A549 (cell line): ENCODE measurements around the gene TAOK3. TPM values are rescaled to one million over a fixed set of nuclear protein-coding genes. Genes with fewer than 3 reads are reported as not detected.

Experiments used
- ATAC-seq, 2 experiments: fragments of 200-7000 bp in 1 of 2; fragments of >200 bp in 1 of 2; cut with Nextera tagmentation in 1 of 2; cut with Tn5 transposase in 1 of 2; 3 replicates each; pipeline versions ENCODE4 v1.8.0 to v1.9.1; 2018 to 2020; ENCODE audit warnings: mild to moderate bottlenecking in 1 of 2, moderate library complexity in 1 of 2
- CTCF ChIA-PET: fragments of 300-600 bp; sonication (Branson Sonifier 250); formaldehyde crosslinking; extraction: SDS; loops from one replicate; lab custom pipeline; 2021; ENCODE audit warnings: antibody characterized with exemption, inconsistent platforms; lab: Yijun Ruan, JAX
- POLR2A ChIA-PET: fragments of 350-600 bp; formaldehyde crosslinking; extraction: SDS; loops from one replicate; lab custom pipeline; 2021; ENCODE audit warnings: antibody characterized with exemption, inconsistent platforms; lab: Yijun Ruan, JAX
- DNase-seq, 2 experiments: peaks; one replicate each; pipeline versions ENCODE4 v3.0.0 to v3.0.0-alpha.2; 2011 to 2016; ENCODE audit warnings: low read depth in 1 of 2, low spot score in 1 of 2
- FAIRE-seq: peaks from 2 replicates; lab custom pipeline; 2011; peaks lifted over from hg19 to GRCh38; lab: Jason Lieb, UNC
- H3K27ac ChIP-seq, 2 experiments: fragments of >200 bp; sonication (Bioruptor Twin); formaldehyde crosslinking; 3 replicates each; pipeline ENCODE4 v1.5.1; 2016 to 2017
- H3K4me1 ChIP-seq: fragments of >200 bp; sonication (Bioruptor Twin); formaldehyde crosslinking; 3 replicates; pipeline ENCODE4 v1.6.1; 2016
- H3K4me2 ChIP-seq: fragments of >200 bp; sonication (Bioruptor Twin); formaldehyde crosslinking; 3 replicates; pipeline ENCODE4 v1.6.1; 2016
- H3K4me3 ChIP-seq: fragments of >200 bp; sonication (Bioruptor Twin); formaldehyde crosslinking; 3 replicates; pipeline ENCODE4 v1.5.1; 2016
- H3K9me3 ChIP-seq: fragments of >200 bp; sonication (Bioruptor Twin); formaldehyde crosslinking; 3 replicates; pipeline ENCODE4 v1.6.1; 2016
- BHLHE40 ChIP-seq: IDR thresholded peaks from 2 replicates; pipeline ENCODE4 v1.6.1; 2012; ENCODE audit warnings: low read depth, low read length, inconsistent platforms
- CEBPB ChIP-seq, 2 experiments: fragments of >200 bp in 1 of 2; sonication (Bioruptor Twin) in 1 of 2; formaldehyde crosslinking in 1 of 2; IDR thresholded peaks; 2 replicates each; pipeline ENCODE4 v1.6.1; 2012 to 2016
- CHD4 ChIP-seq: fragments of 200-600 bp; sonication (generic); IDR thresholded peaks from 2 replicates; pipeline ENCODE4 v1.6.1; 2016; ENCODE audit warnings: antibody characterized with exemption, mild to moderate bottlenecking, borderline replicate concordance
- E2F6 ChIP-seq: IDR thresholded peaks from 2 replicates; pipeline ENCODE4 v1.6.1; 2012; ENCODE audit warnings: low read depth, borderline replicate concordance
- ELK1 ChIP-seq: fragments of 150-350 bp; IDR thresholded peaks from 2 replicates; pipeline ENCODE4 v1.6.1; 2014; ENCODE audit warnings: low read depth, mild to moderate bottlenecking, low read length
- FOSB ChIP-seq: fragments of 250-450 bp; sonication (Bioruptor Pico); IDR thresholded peaks from 2 replicates; pipeline ENCODE4 v1.5.0; 2020; ENCODE audit warnings: mild to moderate bottlenecking, moderate library complexity
- GATA3 ChIP-seq: IDR thresholded peaks from 2 replicates; pipeline ENCODE4 v1.6.1; 2012; ENCODE audit warnings: borderline replicate concordance
- HMGXB4 ChIP-seq: fragments of 250-450 bp; sonication (Bioruptor Pico); IDR thresholded peaks from 2 replicates; pipeline ENCODE4 v1.5.0; 2021; ENCODE audit warnings: mild to moderate bottlenecking, moderate library complexity, borderline replicate concordance
- HOXB13 ChIP-seq: fragments of 250-450 bp; sonication (Bioruptor Pico); IDR thresholded peaks from 2 replicates; pipeline ENCODE4 v1.5.0; 2020; ENCODE audit warnings: low read depth, mild to moderate bottlenecking, moderate library complexity
- JUNB ChIP-seq: fragments of >200 bp; sonication (Bioruptor Twin); formaldehyde crosslinking; IDR thresholded peaks from 2 replicates; pipeline ENCODE4 v1.6.1; 2016
- KDM1A ChIP-seq: fragments of 200-600 bp; sonication (generic); IDR thresholded peaks from 2 replicates; pipeline ENCODE4 v1.6.1; 2016; ENCODE audit warnings: low read depth, mild to moderate bottlenecking
- MAZ ChIP-seq: fragments of 150-350 bp; IDR thresholded peaks from 2 replicates; pipeline ENCODE4 v1.6.1; 2014; ENCODE audit warnings: antibody characterized with exemption, low read depth, low read length, borderline replicate concordance
- NFE2L2 ChIP-seq: fragments of 150-350 bp; conservative IDR thresholded peaks from 2 replicates; pipeline ENCODE4 v1.6.1; 2014; ENCODE audit warnings: low read length
- PBX3 ChIP-seq: IDR thresholded peaks from 2 replicates; pipeline ENCODE4 v1.6.1; 2012
- PHF8 ChIP-seq: fragments of 200-600 bp; sonication (generic); IDR thresholded peaks from 2 replicates; pipeline ENCODE4 v1.6.1; 2016; ENCODE audit warnings: low read depth, mild to moderate bottlenecking, antibody characterized with exemption, moderate library complexity, borderline replicate concordance
- POLR2AphosphoS2 ChIP-seq: conservative IDR thresholded peaks from 2 replicates; pipeline ENCODE4 v1.6.1; 2012; ENCODE audit warnings: low read length, improper control_type of control experiment, inconsistent platforms
- RAD21 ChIP-seq, 2 experiments: fragments of >200 bp in 1 of 2; sonication (Bioruptor Twin) in 1 of 2; formaldehyde crosslinking in 1 of 2; IDR thresholded peaks in 1 of 2; conservative IDR thresholded peaks in 1 of 2; 2 replicates in 1 of 2; 3 replicates in 1 of 2; pipeline ENCODE4 v1.6.1; 2012 to 2018; ENCODE audit warnings: inconsistent platforms in 1 of 2
- RNF2 ChIP-seq: fragments of 200-600 bp; sonication (generic); IDR thresholded peaks from 2 replicates; pipeline ENCODE4 v1.6.1; 2016; ENCODE audit warnings: low read depth, mild to moderate bottlenecking, antibody characterized with exemption, moderate library complexity, borderline replicate concordance
- SMC3 ChIP-seq: fragments of >200 bp; sonication (Bioruptor Twin); formaldehyde crosslinking; IDR thresholded peaks from 3 replicates; pipeline ENCODE4 v1.6.1; 2018; ENCODE audit warnings: inconsistent platforms
- ZC3H11A ChIP-seq: fragments of 450-650 bp; IDR thresholded peaks from 2 replicates; pipeline ENCODE4 v1.6.1; 2014; ENCODE audit warnings: antibody characterized with exemption, mild to moderate bottlenecking
- ZNF302 ChIP-seq: fragments of 250-450 bp; sonication (Bioruptor Pico); IDR thresholded peaks from 2 replicates; pipeline ENCODE4 v1.9.0; 2021; ENCODE audit warnings: inconsistent platforms, mild to moderate bottlenecking, moderate library complexity
- WGBS: methylation state at CpG from one replicate; pipeline ENCODE4 v1.1.6; 2017; ENCODE audit errors: missing lambda C conversion rate; 5-methylcytosine and 5-hydroxymethylcytosine counted together
- polyA plus RNA-seq, 4 experiments: library from polyadenylated mRNA; depleted of rRNA in 3 of 4; stranded (reverse); fragments of >200 nt; fragmentation: RNase III in 1 of 4; extraction: RNeasy Plus Mini Kit Qiagen cat#74134 plus additional on column Dnase treatment in 1 of 4; gene quantifications; 2 replicates in 3 of 4; 3 replicates in 1 of 4; pipeline ENCODE4 v1.2.3, GENCODE V29; 2011 to 2017
- TF ChIP-seq, protein P1 (sequence below): IDR thresholded peaks from 2 replicates; pipeline ENCODE4 v1.6.1; 2012

Gene TAOK3
- polyA plus RNA-seq, 2 of the 4 experiments (the other 2 are of a cell fraction) = 13.1 to 27.6 TPM

DNA sequence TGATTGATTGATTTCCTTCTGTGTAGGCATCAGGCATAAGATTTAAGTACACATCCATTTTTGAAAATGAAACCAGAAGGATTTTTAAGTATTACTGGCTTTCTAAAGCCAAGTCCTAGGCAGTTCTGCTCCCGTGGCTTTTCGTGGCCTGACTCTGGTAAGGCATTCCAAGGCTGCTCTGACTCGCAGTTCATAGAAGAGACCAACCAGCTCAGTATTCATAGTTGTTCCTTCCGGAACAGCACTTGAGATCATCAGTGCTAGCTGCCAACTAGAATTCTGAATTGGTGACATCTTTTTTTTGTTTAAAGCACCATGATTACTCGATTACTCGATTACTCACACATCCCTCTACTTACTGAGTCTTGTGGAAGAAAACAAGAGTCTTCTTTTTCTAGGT is 29.5 kb upstream of the TAOK3 start:
- WGBS = 93% methylated on average over 6 of the region's 6 CpGs
- Histone ChIP-seq H3K27ac (no peak overlapping the region), H3K4me1 (no peaks in the 10 kb centered on the region), H3K4me3 (no peak overlapping the region), H3K4me2 (no peak overlapping the region), H3K9me3 (no peaks in the 10 kb centered on the region)
- ChIA-PET POLR2A (no interaction called here), CTCF (interaction anchor here (6.6 kb wide), 1 partner anchor 8 kb away, joined by 48 read pairs; no protein-coding TSS in a partner anchor)
- TF ChIP-seq JUNB = no peak
- TF ChIP-seq KDM1A = no peak
- no peak for TF ChIP-seq FOSB (CRISPR knock-in tag)
- no peak for TF ChIP-seq BHLHE40
- no peak for TF ChIP-seq ELK1
- TF ChIP-seq POLR2AphosphoS2 = no peak
- ATAC-seq (no peak), FAIRE-seq (no peak), DNase-seq (no peak)

DNA sequence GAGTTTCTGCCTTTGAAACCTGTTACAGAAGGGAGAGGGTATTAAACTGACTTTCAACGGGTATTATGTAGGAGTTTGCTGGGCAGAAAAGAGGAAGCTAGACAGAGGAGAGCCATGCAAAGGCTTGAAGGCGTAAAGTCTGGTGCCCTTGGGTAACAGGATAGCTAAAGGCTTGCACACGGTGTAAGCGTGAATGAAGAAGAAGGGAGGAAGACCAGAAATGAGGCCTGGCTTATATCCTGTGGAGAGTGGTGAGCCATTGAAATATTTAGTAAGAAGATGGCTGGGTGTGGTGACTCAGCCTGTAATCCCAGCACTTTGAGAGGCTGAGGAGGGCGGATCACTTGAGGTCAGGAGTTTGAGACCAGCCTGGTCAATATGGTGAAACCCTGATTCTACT is 26.2 kb upstream of the TAOK3 start:
- TF ChIP-seq HOXB13 (CRISPR knock-in tag) = no peak
- TF ChIP-seq HMGXB4 (CRISPR knock-in tag) = no peak
- no peak for TF ChIP-seq ELK1
- TF ChIP-seq, protein P1, sequence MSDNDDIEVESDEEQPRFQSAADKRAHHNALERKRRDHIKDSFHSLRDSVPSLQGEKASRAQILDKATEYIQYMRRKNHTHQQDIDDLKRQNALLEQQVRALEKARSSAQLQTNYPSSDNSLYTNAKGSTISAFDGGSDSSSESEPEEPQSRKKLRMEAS = no peak
- TF ChIP-seq CEBPB (IDR thresholded peaks at IDR 0.05) = no peak
- TF ChIP-seq JUNB = no peak
- TF ChIP-seq RNF2 = no peak
- TF ChIP-seq NFE2L2 = no peak
- TF ChIP-seq ZNF302 = no peak
- TF ChIP-seq ZC3H11A = no peak
- no peak for TF ChIP-seq PHF8
- no peak for TF ChIP-seq E2F6
- no peak for TF ChIP-seq POLR2AphosphoS2
- TF ChIP-seq CHD4 = no peak
- TF ChIP-seq PBX3 = no peak
- no peak for TF ChIP-seq MAZ
- TF ChIP-seq RAD21 (conservative IDR thresholded peaks at IDR 0.05 in 1 of 2, IDR thresholded peaks at IDR 0.05 in 1 of 2) = no peak
- no peak for TF ChIP-seq SMC3
- no peak for TF ChIP-seq GATA3
- 95% methylated on average over 5 of the region's 5 CpGs for WGBS
- Histone ChIP-seq H3K27ac (no peak overlapping the region), H3K4me1 (no peaks in the 10 kb centered on the region), H3K9me3 (no peaks in the 10 kb centered on the region), H3K4me3 (no peak overlapping the region), H3K4me2 (no peak overlapping the region)
- POLR2A ChIA-PET = no interaction called here
- no peak for FAIRE-seq
- CTCF ChIA-PET = interaction anchor here (11.0 kb wide), 1 partner anchor 22 kb away, joined by 75 read pairs; the partner anchor contains the start of gene SUDS3
- no peak for ATAC-seq
- DNase-seq = no peak
